Right lobe of liver (tissue), 6 donors: ENCODE measurements around the gene SLC26A11. TPM values are rescaled to one million over a fixed set of nuclear protein-coding genes. Genes with fewer than 3 reads are reported as not detected.

Experiments used
- ATAC-seq, 4 donors: fragments of 200-7000 bp; cut with Tn5 transposase; one replicate each; pipeline ENCODE4 v1.9.1; 2020; ENCODE audit warnings: mild to moderate bottlenecking in 4 of 4, moderate library complexity in 4 of 4
- DNase-seq, 3 donors: peaks; one replicate each; pipeline ENCODE4 v3.0.0-alpha.2; 2020
- H3K27ac ChIP-seq, 3 donors: fragments of 200-600 bp; one replicate each; pipeline ENCODE4 v1.8.0; 2022
- H3K27me3 ChIP-seq, 2 donors: fragments of 200-600 bp; one replicate each; pipeline ENCODE4 v1.8.0; 2022
- H3K36me3 ChIP-seq, 4 donors: fragments of 200-600 bp; sonication (generic) in 1 of 4; one replicate each; pipeline versions ENCODE4 v1.5.1 to v1.8.0; 2017 to 2022; ENCODE audit warnings: control low read depth in 1 of 4
- H3K4me1 ChIP-seq, 4 donors: fragments of 200-600 bp; sonication (generic) in 1 of 4; one replicate each; pipeline versions ENCODE4 v1.5.1 to v1.8.0; 2017 to 2022; ENCODE audit warnings: control low read depth in 1 of 4
- H3K4me3 ChIP-seq, 3 donors: fragments of 200-600 bp; one replicate each; pipeline ENCODE4 v1.8.0; 2022
- H3K9me3 ChIP-seq, 4 donors: fragments of 200-600 bp; sonication (generic) in 1 of 4; one replicate each; pipeline versions ENCODE4 v1.5.1 to v1.8.0; 2017 to 2022; ENCODE audit warnings: control low read depth in 1 of 4
- CTCF ChIP-seq, 4 donors: fragments of 200-600 bp in 3 of 4; fragments of 450-650 bp in 1 of 4; IDR thresholded peaks; one replicate each; pipeline versions ENCODE4 v1.5.1 to v1.8.0; 2016 to 2022; ENCODE audit warnings: antibody characterized with exemption in 4 of 4, mild to moderate bottlenecking in 2 of 4
- POLR2A ChIP-seq: fragments of 450-650 bp; IDR thresholded peaks from one replicate; pipeline ENCODE4 v1.6.1; 2017; ENCODE audit warnings: antibody characterized with exemption, mild to moderate bottlenecking
- WGBS: methylation state at CpG from one replicate; pipeline ENCODE4 v1.1.6; 2018; ENCODE audit warnings: low coverage, low lambda C conversion rate; ENCODE audit not compliant: insufficient coverage; ENCODE audit errors: missing lambda C conversion rate; 5-methylcytosine and 5-hydroxymethylcytosine counted together
- intact Hi-C, 2 donors: fragments of 100-400 bp; cut with DNase I; formaldehyde crosslinking; loops; one replicate each; pipeline versions ENCODE4 v1.11.2 to v1.14.1; 2022
- total RNA-seq, 6 experiments: library from RNA; depleted of rRNA in 2 of 6; stranded (reverse); fragments of >200 nt in 2 of 6; fragmentation: NEBNext Ultra II Directional in 3 of 6; extraction: Animal tissue kit (Norgen Biotek cat#: 25700) in 3 of 6; gene quantifications; one replicate each; pipeline versions ENCODE4 v1.1.0 to v1.2.4, GENCODE V29; 2016 to 2023
- donor health status: DM: no; HTN: yes; CAD: no.
- donor health status: DM: no; HTN: no; CAD: no.
- donor health status: DM: no; HTN: no; CAD: no.
- donor health status: DM: no; HTN: yes; CAD: no.
- donor health status: DM: no; HTN: yes; CAD: no.

SLC26A11 gene
- total RNA-seq, 6 experiments from 2014 or later, result 5.8 to 9.8 (median 6.5) TPM

- H3K27me3 ChIP-seq, result no peaks in the 10 kb centered on the region
- DNase-seq, result no peak
- no peak for ATAC-seq
- no peaks in the 10 kb centered on the region for H3K9me3 ChIP-seq
- no peak overlapping the region for H3K4me3 ChIP-seq
- no peak overlapping the region for H3K27ac ChIP-seq
- 87% methylated on average over 15 of the region's 22 CpGs for WGBS
- no peaks in the 10 kb centered on the region for H3K4me1 ChIP-seq
- intact Hi-C loops, result loop anchor here in 1 of 2 donors (10.0 kb wide), 1 partner anchor 150 kb away; no protein-coding TSS in a partner anchor
- H3K36me3 ChIP-seq, result peaks cover 0 to 8% (median 2%) of the 10 kb centered on the region in 4 donors
- TF ChIP-seq CTCF (IDR thresholded peaks at IDR 0.05) (no peak), POLR2A (no peak)
These were observed 24.8 kb downstream of the SLC26A11 start for GRCh38 chr17:80244871-80245509.

GRCh38 chr17:80245566-80246265, 25.5 kb downstream of the SLC26A11 start:
- peaks cover 0 to 8% (median 2%) of the 10 kb centered on the region in 4 donors for H3K36me3 ChIP-seq
- intact Hi-C loops, result loop anchor here in 1 of 2 donors (10.0 kb wide), 1 partner anchor 151 kb away; no protein-coding TSS in a partner anchor

GRCh38 chr17:80246266-80246681, 26.0 kb downstream of the SLC26A11 start:
- H3K27ac ChIP-seq, result no peak overlapping the region
- DNase-seq, result no peak
- 100% methylated on average over 3 of the region's 19 CpGs for WGBS
- H3K9me3 ChIP-seq, result no peaks in the 10 kb centered on the region
- H3K4me1 ChIP-seq, result no peaks in the 10 kb centered on the region
- no peak overlapping the region for H3K4me3 ChIP-seq
- no peak for ATAC-seq
- peaks cover 0 to 8% (median 2%) of the 10 kb centered on the region in 4 donors for H3K36me3 ChIP-seq
- TF ChIP-seq POLR2A (no peak), CTCF (IDR thresholded peaks at IDR 0.05) (no peak)
- H3K27me3 ChIP-seq, result no peaks in the 10 kb centered on the region
- intact Hi-C loops, result loop anchor here in 1 of 2 donors (10.0 kb wide), 1 partner anchor 151 kb away; no protein-coding TSS in a partner anchor

More at GRCh38 chr17:80245566-80246265, 25.5 kb downstream of the SLC26A11 start:
- no peaks in the 10 kb centered on the region for H3K9me3 ChIP-seq
- TF ChIP-seq CTCF (IDR thresholded peaks at IDR 0.05) (no peak), POLR2A (no peak)
- no peaks in the 10 kb centered on the region for H3K27me3 ChIP-seq
- no peak for ATAC-seq
- 84% methylated on average over 5 of the region's 27 CpGs for WGBS
- H3K4me3 ChIP-seq, result no peak overlapping the region
- no peak overlapping the region for H3K27ac ChIP-seq
- no peaks in the 10 kb centered on the region for H3K4me1 ChIP-seq
- DNase-seq, result no peak

GRCh38 chr17:80246726-80247125, 26.5 kb downstream of the SLC26A11 start:
- no peak for DNase-seq
- ATAC-seq, result no peak
- intact Hi-C loops, result loop anchor here in 1 of 2 donors (10.0 kb wide), 1 partner anchor 152 kb away; no protein-coding TSS in a partner anchor
- Histone ChIP-seq H3K27ac (no peak overlapping the region), H3K9me3 (no peaks in the 10 kb centered on the region), H3K36me3 (peaks cover 0 to 5% (median 2%) of the 10 kb centered on the region in 4 donors), H3K4me1 (no peaks in the 10 kb centered on the region), H3K4me3 (no peak overlapping the region), H3K27me3 (no peaks in the 10 kb centered on the region)
- TF ChIP-seq CTCF (IDR thresholded peaks at IDR 0.05) (no peak), POLR2A (no peak)
- WGBS, result no CpG with 5 or more reads among the region's 8 CpGs
